NCI-H1092 treated with DMSO at 0.1 percent for 48 hours (cell line): ENCODE data around the gene MYNN.

ENCODE experiments used
- DNase-seq: peaks from one replicate; lab custom pipeline; 2025; lab: John Stamatoyannopoulos, UW

MYNN gene

GRCh38 chr3:169827712-169828111 is 54.5 kb downstream of the MYNN start:
- no peak for DNase-seq

GRCh38 chr3:169835533-169835932 is 62.3 kb downstream of the MYNN start:
- no peak for DNase-seq

GRCh38 chr3:169836078-169836941 is 63.1 kb downstream of the MYNN start:
- no peak for DNase-seq

- no peak for DNase-seq
Measured at GRCh38 chr3:169836942-169837275, 63.7 kb downstream of the MYNN start.

GRCh38 chr3:169838511-169839030 is 65.4 kb downstream of the MYNN start:
- no peak for DNase-seq
